K562 (cell line): ENCODE results near the gene WDR1. TPM values are rescaled to one million over a fixed set of nuclear protein-coding genes. Genes with fewer than 3 reads are reported as not detected.

Experiments
- ATAC-seq: fragments of 200-7000 bp; cut with Tn5 transposase; 3 replicates; pipeline ENCODE4 v1.9.1; 2020; ENCODE audit warnings: moderate library complexity
- BruUV-seq: library from RNA; stranded (reverse); fragments of 400-500 nt; replicated peaks from 2 replicates; lab custom pipeline; 2021; lab: Mats Ljungman, UMichigan
- CTCF ChIA-PET: fragments of 300-600 bp; formaldehyde crosslinking; extraction: SDS; loops from one replicate; lab custom pipeline; 2021; ENCODE audit warnings: low intra/inter-chr PET ratio; lab: Yijun Ruan, JAX
- POLR2A ChIA-PET: fragments of 300-600, 350-650 bp; sonication (Branson Sonifier 250); formaldehyde crosslinking; extraction: SDS; loops from one replicate; lab custom pipeline; 2021; ENCODE audit warnings: antibody characterized with exemption, inconsistent platforms; lab: Yijun Ruan, JAX
- DNase-seq, 4 experiments: peaks; one replicate each; pipeline versions ENCODE4 v3.0.0 to v3.0.0-alpha.2; 2011 to 2018; ENCODE audit warnings: low spot score in 3 of 4, mixed read lengths in 3 of 4; ENCODE audit errors: extremely low read depth in 1 of 4
- FAIRE-seq: peaks from 2 replicates; lab custom pipeline; 2011; peaks lifted over from hg19 to GRCh38; lab: Jason Lieb, UNC
- H2AFZ ChIP-seq: 2 replicates; pipeline ENCODE4 v1.6.0; 2011; ENCODE audit warnings: low read depth, low read length, control low read depth, inconsistent platforms
- H3K27ac ChIP-seq: fragments of 200-600 bp; 3 replicates; pipeline ENCODE4 v1.8.0; 2011; ENCODE audit warnings: low read depth, mild to moderate bottlenecking, control low read depth, inconsistent platforms, low read length, moderate library complexity, mixed read lengths; ENCODE audit errors: extremely low read depth
- H3K27me3 ChIP-seq, 2 experiments: fragments of 300-600 bp in 1 of 2; 2 replicates in 1 of 2; 3 replicates in 1 of 2; pipeline versions ENCODE4 v1.6.0 to v1.8.0; 2011; ENCODE audit warnings: inconsistent platforms in 2 of 2, low read length in 2 of 2, mild to moderate bottlenecking in 1 of 2, mixed read lengths in 1 of 2, moderate library complexity in 1 of 2; ENCODE audit not compliant: control insufficient read depth in 2 of 2, insufficient read depth in 2 of 2
- H3K36me3 ChIP-seq: fragments of 300-600 bp; 3 replicates; pipeline ENCODE4 v1.8.0; 2011; ENCODE audit warnings: mild to moderate bottlenecking, low read length, inconsistent platforms; ENCODE audit not compliant: control insufficient read depth, insufficient read depth
- H3K4me1 ChIP-seq, 2 experiments: fragments of 200-600 bp in 1 of 2; replicated peaks in 1 of 2; 2 replicates in 1 of 2; 3 replicates in 1 of 2; pipeline versions ENCODE4 v1.5.1 to v1.8.0; 2011; ENCODE audit warnings: inconsistent platforms in 2 of 2, low read length in 2 of 2, mild to moderate bottlenecking in 1 of 2, mixed read lengths in 1 of 2, moderate library complexity in 1 of 2; ENCODE audit not compliant: control insufficient read depth in 2 of 2, insufficient read depth in 2 of 2
- H3K4me2 ChIP-seq: 2 replicates; pipeline ENCODE4 v1.6.1; 2011; ENCODE audit warnings: low read length, control low read depth, inconsistent platforms, mixed read lengths; ENCODE audit not compliant: insufficient read depth
- H3K4me3 ChIP-seq: fragments of 200-600 bp; sonication (generic), shearing (Covaris generic); 2 replicates; pipeline ENCODE4 v1.5.1; 2016; ENCODE audit warnings: control low read depth, inconsistent platforms
- H3K79me2 ChIP-seq: fragments of 200-600 bp; 3 replicates; pipeline ENCODE4 v1.8.0; 2011; ENCODE audit warnings: low read length, inconsistent platforms; ENCODE audit not compliant: control insufficient read depth, insufficient read depth
- H3K9ac ChIP-seq, 2 experiments: 2 replicates each; pipeline versions ENCODE4 v1.6.0 to v1.6.1; 2011; ENCODE audit warnings: low read depth in 2 of 2, low read length in 2 of 2, control low read depth in 1 of 2, inconsistent platforms in 1 of 2, mild to moderate bottlenecking in 1 of 2, mixed read lengths in 1 of 2; ENCODE audit not compliant: insufficient read depth in 1 of 2
- H3K9me1 ChIP-seq: one replicate; pipeline ENCODE4 v1.6.0; 2011; ENCODE audit warnings: inconsistent platforms, mild to moderate bottlenecking, low read length, moderate library complexity; ENCODE audit not compliant: control insufficient read depth, insufficient read depth
- H3K9me3 ChIP-seq: replicated peaks from 2 replicates; pipeline ENCODE4 v1.5.1; 2011; ENCODE audit warnings: low read depth, low read length, inconsistent platforms; ENCODE audit not compliant: control insufficient read depth, insufficient read depth
- H4K20me1 ChIP-seq: replicated peaks from 2 replicates; pipeline ENCODE4 v1.6.1; 2011; ENCODE audit warnings: low read length, inconsistent platforms, mixed read lengths; ENCODE audit not compliant: control insufficient read depth, insufficient read depth
- RAD21 ChIP-seq, 2 experiments: fragments of 250-450 bp in 1 of 2; fragments of 450-650 bp in 1 of 2; sonication (Bioruptor Pico) in 1 of 2; formaldehyde crosslinking in 1 of 2; IDR thresholded peaks in 1 of 2; conservative IDR thresholded peaks in 1 of 2; 2 replicates each; pipeline versions ENCODE4 v1.4.0 to v1.8.0; 2020 to 2022; ENCODE audit warnings: mild to moderate bottlenecking in 2 of 2, moderate library complexity in 1 of 2
- ZNF644 ChIP-seq: fragments of 200-800 bp; sonication (Bioruptor generic); IDR thresholded peaks from 2 replicates; pipeline ENCODE4 v1.6.1; 2016; ENCODE audit warnings: low read depth, missing genetic modification characterization, missing compliant biosample characterization
- ZNF830 ChIP-seq: fragments of 250-450 bp; sonication (Bioruptor Pico); IDR thresholded peaks from 2 replicates; pipeline ENCODE4 v1.5.0; 2021; ENCODE audit warnings: mild to moderate bottlenecking
- WGBS: fragments of 100-300 bp; shearing (Covaris generic); methylation state at CpG from one replicate; pipeline ENCODE4 v1.1.6; 2016; ENCODE audit warnings: low coverage, mixed read lengths; ENCODE audit not compliant: insufficient coverage; ENCODE audit errors: missing lambda C conversion rate; 5-methylcytosine and 5-hydroxymethylcytosine counted together
- in situ Hi-C: fragments of 300-500 bp; cut with MboI; formaldehyde crosslinking; loops from 4 replicates; pipeline ENCODE4 v1.15.0; 2018; ENCODE audit warnings: inconsistent platforms, mixed read lengths
- intact Hi-C: fragments of 100-400 bp; cut with micrococcal nuclease; formaldehyde crosslinking; loops from 2 replicates; pipeline ENCODE4 v1.14.2; 2022
- polyA plus RNA-seq, 8 experiments: library from polyadenylated mRNA; depleted of rRNA in 4 of 8; stranded (reverse) in 5 of 8; unstranded in 3 of 8; fragments of >200 nt; fragmentation: Nextera tagmentation in 2 of 8; fragmentation: Illumina TruSeq in 1 of 8; extraction: Ambion mirVana in 2 of 8; extraction: Trizol in 1 of 8; gene quantifications; 2 replicates each; pipeline versions ENCODE4 v1.2.1 to v1.2.3, GENCODE V29; 2011 to 2014; ENCODE audit warnings: inconsistent platforms in 1 of 8, missing spikeins in 1 of 8
- total RNA-seq, 7 experiments: library from RNA; depleted of rRNA in 6 of 7; stranded (reverse); fragments of >200 nt in 6 of 7; fragmentation: Illumina TruSeq in 2 of 7; extraction: Trizol in 2 of 7; gene quantifications; 2 replicates each; pipeline versions ENCODE4 v1.2.1 to v1.2.3, GENCODE V29; 2011 to 2021; ENCODE audit warnings: low replicate concordance in 1 of 7
- TF ChIP-seq, protein P1 (sequence below), 2 experiments: fragments of 450-650 bp; IDR thresholded peaks; 2 replicates each; pipeline ENCODE4 v1.6.1; 2016; ENCODE audit warnings: mild to moderate bottlenecking in 2 of 2, borderline replicate concordance in 1 of 2, low read depth in 1 of 2, moderate library complexity in 1 of 2
- TF ChIP-seq, protein P2 (sequence below): fragments of 200-800 bp; sonication (Bioruptor generic); IDR thresholded peaks from 2 replicates; pipeline ENCODE4 v1.6.1; 2016; ENCODE audit warnings: missing genetic modification characterization, missing compliant biosample characterization
- TF ChIP-seq, protein P3 (sequence below): fragments of 450-650 bp; IDR thresholded peaks from 2 replicates; pipeline ENCODE4 v1.6.1; 2016; ENCODE audit warnings: low read depth, mild to moderate bottlenecking, moderate library complexity

WDR1 gene
- total and polyA plus RNA-seq, 9 of the 15 experiments (the other 6 are each of a cell fraction or from before 2014, with no cell fraction given), result 16.1 to 213 (median 125) TPM

DNA sequence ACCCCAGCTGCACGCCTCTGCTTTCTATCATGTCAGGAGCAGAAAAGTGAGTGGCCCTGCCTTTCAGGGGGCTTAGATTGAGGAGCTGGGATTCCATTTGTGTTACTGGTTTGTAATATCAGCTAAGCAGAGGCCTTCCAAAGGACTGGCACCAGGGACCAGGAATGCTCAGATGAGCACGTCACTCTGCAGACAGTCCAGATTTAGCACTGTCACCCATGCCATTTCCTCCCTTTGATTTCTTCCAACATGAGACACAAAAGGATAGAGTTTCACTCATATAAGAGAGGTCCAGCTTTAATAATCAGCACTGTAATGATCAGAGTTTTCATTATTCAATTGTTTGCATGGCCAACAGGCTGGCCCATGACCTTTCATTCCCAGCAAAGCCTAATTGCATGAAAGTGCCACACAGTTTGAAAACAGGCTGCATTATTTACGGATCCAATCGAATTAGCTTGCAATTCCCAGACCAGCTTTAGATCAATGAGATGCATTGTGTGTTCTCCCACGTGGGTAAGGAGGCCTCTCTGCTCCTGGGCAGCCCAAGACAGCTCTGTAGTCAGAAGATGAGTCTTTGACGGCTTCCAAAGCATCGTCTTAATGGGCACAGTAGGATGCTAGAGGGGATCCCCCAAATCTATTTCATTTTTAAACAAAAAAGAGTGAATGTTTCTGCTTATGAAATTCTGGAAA lies 85.5 kb downstream of the WDR1 start:
- 13% methylated on average over 7 of the region's 7 CpGs for WGBS
- intact Hi-C loops (no loop called here), in situ Hi-C loops (no loop called here)
- Histone ChIP-seq H3K4me1 (peaks cover 7 to 14% of the 10 kb centered on the region in 2 experiments; a peak in 4 of 5 replicates), H3K4me3 (no peak overlapping the region), H3K36me3 (no peaks in the 10 kb centered on the region), H3K9me3 (no peaks in the 10 kb centered on the region), H3K27ac (no peak overlapping the region), H3K4me2 (no peak overlapping the region), H3K27me3 (peaks cover 8 to 59% of the 10 kb centered on the region in 2 experiments; a peak in 3 of 5 replicates), H3K9ac (no peak overlapping the region), H3K79me2 (no peaks in the 10 kb centered on the region), H3K9me1 (no peaks in the 10 kb centered on the region), H4K20me1 (no peaks in the 10 kb centered on the region; the same call in 1 of the 2 replicates), H2AFZ (no peak overlapping the region)
- ChIA-PET CTCF (no interaction called here), POLR2A (no interaction called here)
- DNase-seq (no peak), ATAC-seq (no peak), FAIRE-seq (no peak)
- BruUV-seq, result no TSS peak
- TF ChIP-seq, protein P1, sequence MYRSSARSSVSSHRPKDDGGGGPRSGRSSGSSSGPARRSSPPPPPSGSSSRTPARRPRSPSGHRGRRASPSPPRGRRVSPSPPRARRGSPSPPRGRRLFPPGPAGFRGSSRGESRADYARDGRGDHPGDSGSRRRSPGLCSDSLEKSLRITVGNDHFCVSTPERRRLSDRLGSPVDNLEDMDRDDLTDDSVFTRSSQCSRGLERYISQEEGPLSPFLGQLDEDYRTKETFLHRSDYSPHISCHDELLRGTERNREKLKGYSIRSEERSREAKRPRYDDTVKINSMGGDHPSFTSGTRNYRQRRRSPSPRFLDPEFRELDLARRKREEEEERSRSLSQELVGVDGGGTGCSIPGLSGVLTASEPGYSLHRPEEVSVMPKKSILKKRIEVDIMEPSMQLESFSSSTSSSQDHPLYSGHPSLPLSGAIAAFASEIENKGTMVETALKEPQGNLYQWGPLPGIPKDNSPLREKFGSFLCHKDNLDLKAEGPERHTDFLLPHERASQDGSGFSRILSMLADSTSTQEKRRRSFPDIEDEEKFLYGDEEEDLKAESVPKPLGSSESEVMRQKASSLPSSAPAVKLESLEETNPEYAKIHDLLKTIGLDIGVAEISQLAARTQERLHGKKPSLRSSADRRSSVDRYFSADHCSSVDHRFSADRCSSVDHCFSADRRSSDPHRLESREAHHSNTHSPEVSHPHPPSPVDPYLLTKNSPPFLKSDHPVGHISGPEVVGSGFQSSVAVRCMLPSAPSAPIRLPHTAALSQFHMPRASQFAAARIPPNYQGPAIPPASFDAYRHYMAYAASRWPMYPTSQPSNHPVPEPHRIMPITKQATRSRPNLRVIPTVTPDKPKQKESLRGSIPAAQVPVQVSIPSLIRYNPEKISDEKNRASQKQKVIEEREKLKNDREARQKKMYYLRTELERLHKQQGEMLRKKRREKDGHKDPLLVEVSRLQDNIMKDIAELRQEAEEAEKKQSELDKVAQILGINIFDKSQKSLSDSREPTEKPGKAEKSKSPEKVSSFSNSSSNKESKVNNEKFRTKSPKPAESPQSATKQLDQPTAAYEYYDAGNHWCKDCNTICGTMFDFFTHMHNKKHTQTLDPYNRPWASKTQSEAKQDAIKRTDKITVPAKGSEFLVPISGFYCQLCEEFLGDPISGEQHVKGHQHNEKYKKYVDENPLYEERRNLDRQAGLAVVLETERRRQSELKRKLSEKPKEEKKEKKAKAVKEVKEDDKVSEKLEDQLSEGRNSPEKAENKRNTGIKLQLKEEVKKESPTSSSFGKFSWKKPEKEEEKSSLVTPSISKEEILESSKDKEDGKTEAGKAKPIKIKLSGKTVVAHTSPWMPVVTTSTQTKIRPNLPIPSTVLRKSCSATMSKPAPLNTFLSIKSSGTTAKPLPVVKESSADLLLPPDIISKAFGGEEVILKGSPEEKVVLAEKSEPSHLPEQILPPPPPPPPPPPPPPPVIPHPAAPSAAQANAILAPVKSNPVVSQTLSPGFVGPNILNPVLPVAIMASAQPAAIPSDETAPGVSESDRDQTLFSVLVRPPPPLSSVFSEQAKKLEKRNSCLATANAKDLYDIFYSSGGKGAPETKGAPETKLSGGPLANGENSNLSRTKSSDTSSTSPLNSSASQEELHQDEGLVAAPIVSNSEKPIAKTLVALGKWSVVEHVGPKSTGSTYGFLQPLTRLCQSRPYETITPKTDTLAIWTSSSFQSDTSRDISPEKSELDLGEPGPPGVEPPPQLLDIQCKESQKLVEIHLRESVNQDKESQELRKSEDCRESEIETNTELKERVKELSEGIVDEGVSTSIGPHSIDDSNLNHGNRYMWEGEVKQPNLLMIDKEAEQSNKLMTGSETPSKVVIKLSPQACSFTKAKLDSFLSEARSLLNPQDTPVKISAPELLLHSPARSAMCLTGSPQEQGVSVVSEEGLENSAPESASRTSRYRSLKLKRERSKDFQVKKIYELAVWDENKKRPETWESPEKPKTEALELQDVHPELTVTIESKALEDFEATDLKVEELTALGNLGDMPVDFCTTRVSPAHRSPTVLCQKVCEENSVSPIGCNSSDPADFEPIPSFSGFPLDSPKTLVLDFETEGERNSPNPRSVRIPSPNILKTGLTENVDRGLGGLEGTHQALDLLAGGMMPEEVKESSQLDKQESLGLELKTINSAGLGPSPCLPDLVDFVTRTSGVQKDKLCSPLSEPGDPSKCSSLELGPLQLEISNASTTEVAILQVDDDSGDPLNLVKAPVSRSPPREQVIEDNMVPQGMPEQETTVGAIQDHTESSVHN (IDR thresholded peaks at IDR 0.05; ENCODE audit: borderline replicate concordance in 1 of 2, low read depth in 1 of 2), result no peak
- TF ChIP-seq, protein P2, sequence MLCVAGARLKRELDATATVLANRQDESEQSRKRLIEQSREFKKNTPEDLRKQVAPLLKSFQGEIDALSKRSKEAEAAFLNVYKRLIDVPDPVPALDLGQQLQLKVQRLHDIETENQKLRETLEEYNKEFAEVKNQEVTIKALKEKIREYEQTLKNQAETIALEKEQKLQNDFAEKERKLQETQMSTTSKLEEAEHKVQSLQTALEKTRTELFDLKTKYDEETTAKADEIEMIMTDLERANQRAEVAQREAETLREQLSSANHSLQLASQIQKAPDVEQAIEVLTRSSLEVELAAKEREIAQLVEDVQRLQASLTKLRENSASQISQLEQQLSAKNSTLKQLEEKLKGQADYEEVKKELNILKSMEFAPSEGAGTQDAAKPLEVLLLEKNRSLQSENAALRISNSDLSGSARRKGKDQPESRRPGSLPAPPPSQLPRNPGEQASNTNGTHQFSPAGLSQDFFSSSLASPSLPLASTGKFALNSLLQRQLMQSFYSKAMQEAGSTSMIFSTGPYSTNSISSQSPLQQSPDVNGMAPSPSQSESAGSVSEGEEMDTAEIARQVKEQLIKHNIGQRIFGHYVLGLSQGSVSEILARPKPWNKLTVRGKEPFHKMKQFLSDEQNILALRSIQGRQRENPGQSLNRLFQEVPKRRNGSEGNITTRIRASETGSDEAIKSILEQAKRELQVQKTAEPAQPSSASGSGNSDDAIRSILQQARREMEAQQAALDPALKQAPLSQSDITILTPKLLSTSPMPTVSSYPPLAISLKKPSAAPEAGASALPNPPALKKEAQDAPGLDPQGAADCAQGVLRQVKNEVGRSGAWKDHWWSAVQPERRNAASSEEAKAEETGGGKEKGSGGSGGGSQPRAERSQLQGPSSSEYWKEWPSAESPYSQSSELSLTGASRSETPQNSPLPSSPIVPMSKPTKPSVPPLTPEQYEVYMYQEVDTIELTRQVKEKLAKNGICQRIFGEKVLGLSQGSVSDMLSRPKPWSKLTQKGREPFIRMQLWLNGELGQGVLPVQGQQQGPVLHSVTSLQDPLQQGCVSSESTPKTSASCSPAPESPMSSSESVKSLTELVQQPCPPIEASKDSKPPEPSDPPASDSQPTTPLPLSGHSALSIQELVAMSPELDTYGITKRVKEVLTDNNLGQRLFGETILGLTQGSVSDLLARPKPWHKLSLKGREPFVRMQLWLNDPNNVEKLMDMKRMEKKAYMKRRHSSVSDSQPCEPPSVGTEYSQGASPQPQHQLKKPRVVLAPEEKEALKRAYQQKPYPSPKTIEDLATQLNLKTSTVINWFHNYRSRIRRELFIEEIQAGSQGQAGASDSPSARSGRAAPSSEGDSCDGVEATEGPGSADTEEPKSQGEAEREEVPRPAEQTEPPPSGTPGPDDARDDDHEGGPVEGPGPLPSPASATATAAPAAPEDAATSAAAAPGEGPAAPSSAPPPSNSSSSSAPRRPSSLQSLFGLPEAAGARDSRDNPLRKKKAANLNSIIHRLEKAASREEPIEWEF (CRISPR knock-in tag), result no peak
- no peak for TF ChIP-seq RAD21 (CRISPR knock-in tag; conservative IDR thresholded peaks at IDR 0.05 in 1 of 2, IDR thresholded peaks at IDR 0.05 in 1 of 2)
- TF ChIP-seq, protein P3, sequence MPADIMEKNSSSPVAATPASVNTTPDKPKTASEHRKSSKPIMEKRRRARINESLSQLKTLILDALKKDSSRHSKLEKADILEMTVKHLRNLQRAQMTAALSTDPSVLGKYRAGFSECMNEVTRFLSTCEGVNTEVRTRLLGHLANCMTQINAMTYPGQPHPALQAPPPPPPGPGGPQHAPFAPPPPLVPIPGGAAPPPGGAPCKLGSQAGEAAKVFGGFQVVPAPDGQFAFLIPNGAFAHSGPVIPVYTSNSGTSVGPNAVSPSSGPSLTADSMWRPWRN, result no peak
- TF ChIP-seq ZNF830 (CRISPR knock-in tag), result no peak
- no peak for TF ChIP-seq ZNF644 (tag)
